OCI-LY1 (cell line): ENCODE measurements around the gene GLIS1.

Experiments
- CTCF ChIP-seq: fragments of 200-600 bp; sonication (generic), shearing (Covaris generic); IDR thresholded peaks from 2 replicates; pipeline ENCODE4 v1.5.1; 2017; ENCODE audit warnings: mild to moderate bottlenecking, antibody characterized with exemption, low read length, moderate library complexity, mixed read lengths
- EZH2 ChIP-seq: fragments of 200-600 bp; sonication (generic), shearing (Covaris generic); IDR thresholded peaks from 2 replicates; pipeline ENCODE4 v1.8.0; 2017; ENCODE audit warnings: borderline replicate concordance, mixed run types, mild to moderate bottlenecking, antibody characterized with exemption, low read length, moderate library complexity, mixed read lengths

DNA sequence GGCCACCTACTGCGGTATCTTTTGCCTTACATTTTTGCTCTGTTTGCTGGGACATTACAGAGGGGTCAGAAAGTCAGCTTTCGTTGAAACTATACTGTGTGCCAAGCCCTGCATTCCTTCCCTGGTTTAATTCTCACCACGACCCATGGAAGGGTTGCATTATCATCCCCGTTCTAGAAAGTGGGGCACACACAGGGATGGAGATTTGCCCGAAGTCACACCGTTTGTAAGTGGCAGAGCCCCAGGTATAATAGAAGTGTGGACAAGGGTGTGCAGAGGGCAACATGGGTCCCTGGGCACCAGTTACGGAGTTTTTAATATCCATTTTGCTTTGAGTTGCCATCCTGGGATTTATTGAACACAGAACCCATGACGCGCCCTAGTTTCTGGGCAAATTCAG, 268.0 kb downstream of the GLIS1 start:
- TF ChIP-seq CTCF (no peak), EZH2 (no peak)
